Fibroblast of skin of right quadriceps (primary cell): Measurements from ENCODE around the gene ALK.

Experiments used
- DNase-seq: peaks from one replicate; pipeline ENCODE4 v3.0.0-alpha.2; 2013

ALK gene

GRCh38 chr2:29900971-29901633 lies 20.3 kb downstream of the ALK start:
- DNase-seq, result no peak

DNA sequence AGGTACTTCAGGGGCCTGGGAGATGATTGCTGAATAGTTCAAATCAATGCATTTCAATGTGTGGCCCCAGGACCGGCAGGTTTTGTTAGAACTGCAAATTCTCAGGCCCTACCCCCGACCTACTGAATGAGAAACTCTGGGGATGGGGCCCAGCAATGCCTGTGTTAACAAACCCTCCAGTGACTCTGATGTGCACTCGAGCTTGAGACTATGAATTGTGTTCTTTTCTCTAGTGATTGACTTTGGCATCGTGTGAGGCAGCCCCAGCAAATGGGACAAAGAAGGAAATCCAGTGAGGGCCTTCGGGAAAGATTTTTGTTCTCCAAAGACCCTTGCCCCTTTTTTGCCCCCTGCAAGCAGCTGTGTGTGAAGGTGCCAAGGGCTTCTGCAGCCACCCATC lies 22.4 kb downstream of the ALK start:
- no peak for DNase-seq

GRCh38 chr2:29894822-29895614 lies 26.4 kb downstream of the ALK start:
- DNase-seq, result no peak

- DNase-seq, result no peak
Measured at GRCh38 chr2:29892585-29893259, 28.7 kb downstream of the ALK start.

DNA sequence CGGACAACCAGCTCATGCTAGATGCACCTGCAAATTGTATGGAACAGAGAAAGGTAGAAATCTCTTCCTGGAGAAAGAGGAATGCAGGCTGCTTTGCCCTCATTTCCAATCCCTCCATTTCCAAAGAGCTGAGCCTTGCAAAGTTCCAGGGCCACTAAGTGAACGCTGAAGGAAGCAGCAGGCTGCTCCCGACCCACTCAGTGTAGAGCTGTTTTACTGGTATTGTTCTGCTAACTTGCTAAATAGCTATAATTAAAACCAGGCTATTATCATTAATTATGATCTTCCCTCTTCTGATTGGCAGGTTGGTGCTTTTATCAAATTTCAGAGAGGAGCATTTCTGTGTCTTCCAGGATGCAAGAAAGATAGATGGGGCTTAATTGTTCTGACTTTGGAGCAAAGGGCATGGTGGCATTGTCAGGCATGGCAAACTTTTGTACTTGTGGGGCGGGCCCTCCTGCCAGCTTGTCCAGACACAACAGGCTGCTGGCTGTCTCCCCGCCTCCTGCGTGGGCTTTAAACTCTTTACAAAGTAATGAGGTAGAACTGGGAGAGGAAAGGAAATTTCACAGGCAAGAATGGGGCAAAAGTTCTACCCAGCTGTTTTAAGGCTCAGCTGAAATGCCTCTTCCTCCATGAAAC lies 40.2 kb downstream of the ALK start:
- DNase-seq, result no peak

GRCh38 chr2:29880084-29880483 lies 41.3 kb downstream of the ALK start:
- DNase-seq, result no peak

- DNase-seq, result no peak
Measured at GRCh38 chr2:29879456-29879855, 41.9 kb downstream of the ALK start.

- peak; percentile 10 for DNase-seq
Measured at GRCh38 chr2:29878898-29879297, 42.5 kb downstream of the ALK start.

GRCh38 chr2:29876374-29876773 lies 45.0 kb downstream of the ALK start:
- DNase-seq, result no peak

DNA sequence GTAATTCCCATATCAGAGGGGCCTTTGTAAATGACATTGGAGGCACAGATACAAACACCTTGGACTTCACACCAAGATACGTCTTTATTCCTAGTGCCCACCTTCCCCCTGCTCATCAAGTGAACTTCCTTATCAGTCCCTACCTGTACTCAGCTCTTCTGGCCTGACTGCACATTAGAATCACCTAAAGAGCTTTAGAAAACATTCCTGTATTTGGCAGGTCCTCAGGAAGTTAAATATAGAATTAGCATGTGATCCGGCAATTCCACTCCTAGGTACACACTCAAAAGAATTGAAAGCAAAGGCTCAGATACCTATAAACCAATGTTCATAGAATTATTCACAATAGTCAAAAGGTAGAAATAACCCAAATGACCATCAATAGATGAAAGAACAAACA lies 46.6 kb downstream of the ALK start:
- no peak for DNase-seq

- no peak for DNase-seq
Measured at GRCh38 chr2:29872870-29873269, 48.5 kb downstream of the ALK start.

- DNase-seq, result no peak
Measured at GRCh38 chr2:29871541-29871940, 49.8 kb downstream of the ALK start.

DNA sequence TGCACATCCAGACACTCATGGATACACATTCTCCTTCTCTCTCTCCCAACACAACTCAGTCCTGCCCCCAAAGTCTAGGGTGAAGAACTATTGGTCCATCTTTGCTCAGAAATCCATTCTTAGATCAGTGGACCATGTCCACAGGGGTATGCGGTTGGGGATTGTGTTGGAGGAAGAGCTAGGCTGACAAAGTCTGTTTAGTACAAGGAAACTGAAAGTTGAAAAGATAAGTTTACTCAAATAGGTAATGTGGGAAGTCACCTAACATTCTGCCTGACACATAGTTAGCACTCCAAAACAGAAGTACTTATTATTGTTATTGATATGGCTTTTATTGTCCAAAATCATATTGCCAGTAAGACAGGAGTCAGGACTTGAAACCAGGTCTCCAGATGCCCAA lies 55.9 kb downstream of the ALK start:
- no peak for DNase-seq

DNA sequence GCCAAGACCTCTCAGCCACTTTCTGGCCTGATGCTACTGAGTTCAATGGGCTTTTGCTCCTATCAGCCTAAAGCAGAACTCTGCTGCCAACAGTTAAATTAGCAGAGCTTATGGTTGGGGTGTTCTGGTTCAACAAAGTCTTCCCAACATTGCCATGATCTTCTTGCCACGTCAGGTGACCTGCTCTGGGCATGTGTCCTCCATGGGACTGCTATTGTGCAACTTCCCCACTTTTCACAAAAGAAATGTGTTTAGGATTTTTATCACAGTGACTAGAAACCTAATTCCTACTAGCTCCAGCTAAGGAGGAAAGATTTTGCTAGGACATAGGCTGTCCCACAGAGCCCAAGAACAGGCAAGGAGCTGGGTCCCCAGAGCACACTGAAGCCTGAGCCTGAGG lies 56.4 kb downstream of the ALK start:
- DNase-seq, result no peak

DNA sequence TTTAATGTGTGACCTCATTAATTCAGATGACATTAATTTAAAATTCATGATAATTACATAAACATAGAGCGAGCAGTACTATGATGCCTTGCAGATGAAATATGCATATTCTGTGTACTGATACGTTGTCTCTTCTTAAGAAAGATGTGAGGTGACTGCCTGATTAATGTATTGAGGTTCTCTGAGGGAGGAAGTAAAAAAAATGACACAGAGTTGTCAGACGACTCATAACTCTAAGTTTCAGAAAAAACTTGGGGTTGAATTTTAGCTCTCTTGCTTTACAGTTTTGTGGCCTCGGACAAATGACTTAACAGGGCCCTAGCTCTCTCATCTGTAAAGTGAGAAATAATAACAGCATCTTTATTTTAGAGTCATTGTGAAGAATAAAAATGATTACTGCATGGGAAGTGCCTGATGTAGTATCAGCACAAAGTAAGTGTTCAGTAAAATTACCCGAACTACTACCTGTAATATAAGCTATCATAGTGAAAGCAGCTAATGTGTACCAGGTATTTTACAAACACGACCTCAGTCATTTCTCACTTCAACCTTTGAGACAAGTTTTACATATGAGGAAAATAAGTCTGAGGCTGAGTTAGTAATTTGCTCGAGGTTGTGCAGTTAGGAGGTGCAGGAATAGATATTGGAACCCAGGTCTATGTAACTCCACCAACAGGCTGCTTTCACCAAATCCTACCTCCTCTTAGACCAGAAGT lies 65.3 kb downstream of the ALK start:
- DNase-seq, result no peak

DNA sequence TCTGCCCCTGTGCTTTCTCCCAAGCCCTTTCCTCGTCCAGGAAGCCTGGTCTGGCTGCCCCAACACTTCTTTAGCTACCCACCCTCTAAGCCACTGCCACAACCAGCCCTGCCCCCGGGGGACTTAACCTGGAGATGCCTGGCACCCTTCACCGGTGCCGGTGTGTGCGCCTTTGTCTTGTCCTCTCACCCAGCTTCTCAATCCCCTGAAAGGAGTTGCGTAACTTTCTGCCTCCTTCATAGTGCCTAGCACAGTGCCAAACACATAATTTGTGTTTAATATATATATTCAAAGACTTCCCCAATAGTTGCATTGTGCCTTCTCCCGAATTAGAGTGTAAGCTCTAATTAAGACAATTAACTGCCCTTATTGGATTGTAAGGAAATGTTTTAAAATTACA lies 70.6 kb downstream of the ALK start:
- no peak for DNase-seq

GRCh38 chr2:29848566-29849310 lies 72.6 kb downstream of the ALK start:
- no peak for DNase-seq

- DNase-seq, result no peak
Measured at GRCh38 chr2:29847886-29848285, 73.5 kb downstream of the ALK start.

DNA sequence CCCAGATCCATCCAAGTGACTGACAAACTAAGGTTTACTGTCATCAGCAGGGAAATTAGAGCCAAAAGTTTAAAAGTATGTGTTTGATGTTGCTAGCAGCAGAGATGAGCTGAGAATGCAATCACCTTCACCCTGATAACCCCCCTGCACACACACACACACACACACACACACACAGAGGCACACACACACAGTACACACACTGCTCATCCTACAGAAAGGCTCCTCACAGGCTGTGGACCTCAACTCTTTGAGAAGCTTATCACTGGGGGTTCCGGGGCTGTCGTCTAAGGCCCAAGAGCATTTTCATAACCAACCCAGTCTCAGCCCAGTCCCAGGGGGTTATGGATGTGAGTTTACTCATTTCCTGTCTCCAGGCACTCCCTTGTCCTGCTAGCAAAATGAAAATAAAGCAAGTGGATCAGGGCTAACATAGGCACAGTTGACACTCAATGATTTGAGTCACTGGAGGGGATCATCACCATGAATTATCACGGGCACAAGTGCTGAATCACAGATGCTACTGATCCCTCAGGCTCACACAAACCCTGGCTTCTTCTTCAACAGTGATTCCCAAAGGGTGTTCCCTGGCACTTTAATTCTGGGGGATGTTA lies 76.6 kb downstream of the ALK start:
- DNase-seq, result peak; percentile 65

DNA sequence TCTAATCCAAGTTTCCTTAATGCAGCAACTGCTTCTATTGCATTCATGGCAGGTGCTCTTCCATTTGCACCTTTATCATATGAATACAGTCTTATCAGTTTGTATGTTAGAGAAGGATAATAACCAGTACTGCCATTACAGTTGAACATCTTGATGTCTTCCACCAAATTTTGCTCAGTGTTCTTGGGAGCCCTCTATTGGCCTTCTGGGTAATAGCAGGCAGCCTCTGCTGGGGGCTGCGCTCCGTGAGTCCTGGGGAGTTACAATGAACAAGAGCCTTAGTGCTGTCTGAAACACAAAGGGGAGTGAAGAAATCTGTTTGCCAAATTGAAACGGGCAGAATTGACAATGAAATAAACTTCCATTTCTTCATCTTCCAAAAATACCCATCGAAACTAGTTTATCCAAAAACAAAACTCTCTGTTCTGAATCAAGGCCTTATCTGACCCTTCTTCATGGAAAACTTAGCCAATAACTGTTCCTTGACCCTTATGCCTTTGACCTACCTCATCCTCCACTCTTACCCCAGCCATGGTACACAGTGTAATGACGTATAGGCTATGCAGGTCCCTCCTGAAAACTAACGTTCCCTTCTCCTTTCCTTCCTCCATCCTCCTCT lies 79.9 kb downstream of the ALK start:
- DNase-seq, result peak; percentile 32

- no peak for DNase-seq
Measured at GRCh38 chr2:29839306-29839705, 82.1 kb downstream of the ALK start.
